Embryonic facial prominence (tissue), 1 donor: ENCODE measurements around the gene CCDC146.

ENCODE experiments used
- DNase-seq: peaks from one replicate; pipeline ENCODE4 v3.0.0-alpha.2; 2016; ENCODE audit errors: extremely low spot score

CCDC146 gene

DNA sequence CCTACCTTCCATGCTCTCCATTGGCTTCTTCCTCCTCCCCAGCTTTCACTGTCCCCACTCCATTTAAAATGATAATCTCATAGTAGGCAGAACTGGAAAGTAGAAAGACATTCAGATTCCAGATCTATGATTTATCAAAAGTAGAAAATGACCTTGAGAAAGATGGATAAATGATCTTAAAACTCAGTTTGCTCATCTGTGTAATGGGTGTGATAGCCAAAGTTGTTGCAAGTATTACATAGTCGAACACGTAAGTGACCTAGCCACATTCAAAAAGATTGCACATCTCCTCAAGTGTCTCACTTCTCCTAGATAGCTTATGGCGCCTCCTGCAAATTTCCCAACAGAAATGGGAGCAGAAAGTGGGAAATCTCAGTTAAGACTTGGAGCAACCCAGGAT is 167.0 kb downstream of the CCDC146 start:
- no peak for DNase-seq

DNA sequence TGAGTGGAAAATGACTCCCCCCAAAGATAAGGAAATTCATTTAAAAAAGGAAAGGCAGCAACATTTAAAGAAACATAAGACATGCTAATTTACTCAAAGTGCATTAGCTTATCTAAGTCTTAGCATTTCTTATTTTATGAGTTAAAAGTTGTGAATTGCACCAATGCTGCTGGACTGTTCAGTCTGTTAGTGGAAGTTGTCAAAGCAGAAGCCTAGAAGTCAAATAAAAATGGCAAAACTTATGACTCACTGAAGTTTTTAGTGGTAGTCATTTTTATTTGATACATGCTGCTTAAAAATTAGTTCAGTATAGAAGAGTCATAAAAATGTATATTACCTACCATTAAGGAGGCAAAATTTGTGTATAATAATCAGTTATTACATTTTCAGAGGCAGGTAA is 168.0 kb downstream of the CCDC146 start:
- DNase-seq: no peak

DNA sequence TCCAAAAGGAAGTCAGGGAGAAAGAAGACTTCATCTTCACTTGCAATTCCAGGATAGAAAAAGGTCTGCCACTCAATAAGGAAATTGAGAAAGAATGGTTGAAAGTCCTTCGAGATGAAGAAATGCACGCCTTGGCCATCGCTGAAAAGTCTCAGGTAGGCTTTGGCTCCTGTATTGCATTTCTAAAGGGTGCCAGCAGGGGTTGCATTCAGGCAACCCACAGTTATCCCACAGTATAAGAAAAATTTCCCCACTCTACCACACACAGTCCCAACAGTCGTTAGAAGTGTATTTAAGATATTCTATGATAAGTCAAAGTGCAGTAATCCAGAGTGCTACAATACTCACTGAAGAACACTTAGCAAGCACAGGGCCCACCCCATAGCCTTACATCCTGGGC is 170.6 kb downstream of the CCDC146 start:
- DNase-seq: no peak

- no peak for DNase-seq
These were observed 173.1 kb downstream of the CCDC146 start for GRCh38 chr7:77295549-77295948.

DNA sequence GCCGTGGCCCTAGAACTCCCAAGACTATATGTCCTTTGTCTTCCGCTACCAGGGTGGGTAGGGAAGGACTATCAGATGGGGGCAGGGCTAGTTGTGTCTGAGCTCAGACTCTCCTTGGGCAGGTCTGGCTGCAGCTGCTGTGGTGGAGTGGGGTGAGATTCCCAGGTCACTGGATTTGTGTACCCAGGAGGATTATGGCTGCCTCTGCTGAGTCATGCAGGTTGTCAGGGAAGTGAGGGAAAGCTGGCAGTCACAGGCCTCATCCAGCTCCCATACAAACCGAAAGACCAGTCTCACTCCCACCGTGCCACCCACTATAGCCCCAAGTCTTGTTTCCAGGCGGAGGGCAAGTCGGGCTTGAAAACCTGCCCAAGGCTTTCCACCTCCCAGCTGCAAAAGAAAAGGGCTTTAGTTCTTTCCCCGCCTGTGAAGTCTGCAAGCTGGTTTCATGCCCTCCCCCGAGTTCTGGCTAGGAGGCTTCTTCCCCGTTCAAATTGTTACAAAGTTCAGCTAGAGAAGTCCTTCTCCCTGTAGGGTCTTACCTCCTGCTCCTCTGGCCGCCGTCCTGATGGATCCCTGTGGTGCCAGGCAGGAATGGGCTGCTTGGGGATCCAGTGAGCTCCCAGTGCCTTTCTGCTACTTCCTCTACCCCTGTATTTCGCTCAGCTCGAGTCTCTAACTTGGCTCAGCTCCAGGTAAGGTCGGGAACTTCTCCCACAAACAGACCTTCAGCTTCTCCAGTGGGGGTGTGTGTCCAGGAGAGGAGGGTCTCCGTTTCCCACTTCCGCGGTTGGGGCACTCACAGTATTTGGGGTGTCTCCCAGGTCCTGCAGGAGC is 184.0 kb downstream of the CCDC146 start:
- no peak for DNase-seq

- DNase-seq: no peak
These were observed 186.4 kb downstream of the CCDC146 start for GRCh38 chr7:77308792-77309191.

DNA sequence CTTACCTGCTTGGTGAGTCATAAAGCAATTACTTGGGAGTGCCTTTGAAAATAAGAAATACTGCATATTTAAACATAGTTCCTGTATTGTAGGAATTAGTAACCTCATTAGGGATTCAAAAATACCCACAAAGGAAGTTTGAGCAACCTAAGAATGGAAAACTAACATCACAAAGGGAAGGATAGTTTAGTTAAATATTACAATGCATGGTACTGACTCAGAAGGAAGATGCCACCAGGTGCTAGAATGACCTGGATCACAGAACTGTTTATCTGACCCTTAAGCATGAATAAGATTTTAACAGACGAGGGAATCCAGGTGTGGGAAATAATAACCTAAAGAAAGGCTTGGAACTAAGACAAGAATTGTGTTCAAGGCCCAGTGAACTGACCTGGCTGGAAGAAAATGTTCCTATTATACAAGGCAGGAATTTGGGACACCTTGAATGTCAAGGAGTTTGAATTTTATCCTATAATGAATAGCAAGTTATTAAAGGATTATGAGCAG is 187.4 kb downstream of the CCDC146 start:
- DNase-seq: no peak

DNA sequence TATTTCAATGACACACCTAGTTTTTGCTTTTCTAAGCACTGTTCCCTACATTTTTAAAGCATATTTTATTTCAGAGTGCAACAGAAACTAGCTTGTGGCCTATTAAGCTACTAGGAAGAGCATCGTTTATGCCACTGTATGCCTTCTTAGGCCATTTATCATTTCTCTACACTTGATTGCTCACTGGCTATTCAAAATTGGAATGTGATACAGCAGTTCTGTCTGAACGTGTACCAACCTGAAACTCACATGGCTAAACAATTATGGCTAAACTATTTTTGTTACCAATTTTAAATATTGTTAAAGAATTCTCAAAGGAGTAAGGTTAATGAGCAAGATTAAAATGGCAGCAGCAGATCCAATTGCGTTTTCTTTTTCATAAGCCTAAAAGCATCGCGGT is 188.6 kb downstream of the CCDC146 start:
- no peak for DNase-seq

DNA sequence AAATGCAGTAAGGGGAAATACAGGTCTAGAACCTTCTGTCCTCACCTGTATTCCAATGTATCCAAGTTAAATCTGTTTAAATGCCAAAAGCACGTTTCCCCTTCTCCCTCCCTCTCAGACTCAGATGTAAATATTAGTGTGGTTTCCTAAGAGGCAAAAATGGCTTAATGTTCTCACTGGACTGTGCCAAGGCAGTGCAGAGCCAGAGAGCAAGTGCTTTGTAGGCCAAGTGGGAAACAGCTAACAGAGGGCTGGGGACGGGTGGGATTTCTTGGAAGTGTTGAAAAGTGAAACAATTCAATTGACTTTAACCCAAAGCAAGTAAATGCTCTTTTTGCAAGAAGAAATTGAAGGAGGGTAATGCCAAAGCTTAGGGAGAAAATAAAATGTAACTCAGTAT is 190.7 kb downstream of the CCDC146 start:
- DNase-seq: no peak

GRCh38 chr7:77313876-77314480 is 191.6 kb downstream of the CCDC146 start:
- DNase-seq: no peak

DNA sequence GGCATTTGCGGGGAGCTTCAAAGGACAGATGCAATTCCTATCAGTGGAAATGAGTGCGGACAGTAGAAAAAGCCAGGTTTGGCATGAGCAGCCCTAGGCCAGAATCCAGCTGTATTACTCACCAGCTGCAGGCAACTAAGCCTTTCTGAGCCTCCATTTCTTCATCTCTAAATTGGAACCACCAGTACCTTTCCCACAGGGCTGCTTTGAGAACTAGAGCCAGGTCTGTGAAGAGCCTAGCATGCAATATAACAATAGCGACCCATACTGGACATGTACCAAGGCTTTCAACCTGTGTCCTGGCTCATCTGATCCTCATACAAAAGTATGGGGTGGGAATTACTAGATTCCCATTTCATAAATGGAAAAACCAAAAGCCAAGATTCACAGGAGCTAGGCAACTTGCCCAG is 192.8 kb downstream of the CCDC146 start:
- no peak for DNase-seq

GRCh38 chr7:77316219-77316978 is 194.0 kb downstream of the CCDC146 start:
- DNase-seq: no peak

GRCh38 chr7:77318019-77318418 is 195.6 kb downstream of the CCDC146 start:
- DNase-seq: no peak

- no peak for DNase-seq
These were observed 197.7 kb downstream of the CCDC146 start for GRCh38 chr7:77320137-77320536.

DNA sequence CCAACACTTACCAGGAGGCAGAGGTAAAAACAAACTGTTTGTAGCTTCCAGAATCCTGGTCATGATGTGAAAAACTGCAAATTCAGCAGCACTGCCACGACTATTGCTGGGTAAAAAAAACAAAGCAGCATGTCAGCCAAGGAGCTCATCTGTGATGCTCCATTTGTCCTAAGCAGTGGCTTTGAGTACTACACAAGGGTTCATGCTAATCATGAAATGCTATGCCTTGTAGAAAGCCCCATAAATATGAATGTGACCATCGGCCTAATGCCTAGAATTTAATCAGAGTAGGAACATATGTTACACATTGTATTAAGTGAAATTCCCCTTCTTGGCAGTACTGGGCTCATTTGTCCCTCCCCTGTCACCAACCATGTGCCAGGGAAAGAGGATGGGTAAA is 198.3 kb downstream of the CCDC146 start:
- no peak for DNase-seq

GRCh38 chr7:77321300-77321699 is 198.9 kb downstream of the CCDC146 start:
- DNase-seq: no peak

GRCh38 chr7:77326131-77326530 is 203.7 kb downstream of the CCDC146 start:
- no peak for DNase-seq

- DNase-seq: no peak
These were observed 204.9 kb downstream of the CCDC146 start for GRCh38 chr7:77327067-77327931.

- no peak for DNase-seq
These were observed 205.7 kb downstream of the CCDC146 start for GRCh38 chr7:77327932-77328628.

DNA sequence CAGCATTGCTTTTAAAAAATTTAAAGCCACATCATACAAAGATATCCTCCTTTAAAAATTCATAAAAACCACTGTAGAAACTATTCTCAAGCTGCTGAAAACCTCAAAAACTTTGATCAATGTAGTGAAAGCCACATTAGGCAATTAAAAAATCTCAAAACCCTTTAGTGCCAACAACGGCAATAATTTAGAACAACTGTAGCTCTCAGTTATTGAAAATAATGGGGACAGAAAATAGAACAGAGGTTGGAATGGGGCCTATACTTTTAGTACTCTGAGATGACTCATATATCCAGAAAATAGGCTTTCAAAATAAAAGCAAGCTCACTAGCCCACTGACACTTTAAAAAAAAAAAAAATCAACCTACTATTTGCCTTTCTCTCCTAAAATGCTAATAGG is 206.3 kb downstream of the CCDC146 start:
- no peak for DNase-seq
